Trophoblast cell (in vitro differentiated cells and primary cell): ENCODE measurements around the gene ADD2.

ENCODE experiments used
- DNase-seq, 2 donors: peaks; one replicate each; pipeline ENCODE4 v3.0.0-alpha.2; 2016
- H2AFZ ChIP-seq: 2 replicates; pipeline ENCODE4 v1.6.1; 2013; ENCODE audit warnings: low read length, moderate library complexity, mild to moderate bottlenecking; ENCODE audit not compliant: insufficient read depth, poor library complexity
- H2AK5ac ChIP-seq: 2 replicates; pipeline ENCODE4 v1.6.1; 2013; ENCODE audit warnings: mild to moderate bottlenecking, low read length
- H2BK120ac ChIP-seq: 2 replicates; pipeline ENCODE4 v1.6.1; 2013; ENCODE audit warnings: low read length, mild to moderate bottlenecking, moderate library complexity; ENCODE audit not compliant: insufficient read depth, poor library complexity
- H2BK12ac ChIP-seq: 2 replicates; pipeline ENCODE4 v1.6.1; 2013; ENCODE audit warnings: mild to moderate bottlenecking, low read length, moderate library complexity
- H2BK5ac ChIP-seq: 2 replicates; pipeline ENCODE4 v1.6.1; 2013; ENCODE audit warnings: low read length, low read depth, moderate library complexity, mild to moderate bottlenecking; ENCODE audit not compliant: poor library complexity
- H3K14ac ChIP-seq: 2 replicates; pipeline ENCODE4 v1.6.1; 2013; ENCODE audit warnings: mild to moderate bottlenecking, low read length
- H3K18ac ChIP-seq: 2 replicates; pipeline ENCODE4 v1.6.1; 2013; ENCODE audit warnings: mild to moderate bottlenecking, low read length
- H3K23ac ChIP-seq: 2 replicates; pipeline ENCODE4 v1.6.1; 2013; ENCODE audit warnings: low read length
- H3K27ac ChIP-seq: 2 replicates; pipeline ENCODE4 v1.5.1; 2013; ENCODE audit warnings: low read depth, mild to moderate bottlenecking, inconsistent platforms, low read length, moderate library complexity
- H3K27me3 ChIP-seq: 2 replicates; pipeline ENCODE4 v1.6.1; 2013; ENCODE audit warnings: inconsistent platforms, mild to moderate bottlenecking, low read length, moderate library complexity; ENCODE audit not compliant: insufficient read depth
- H3K36me3 ChIP-seq, 2 experiments: 1 replicate in 1 of 2; 2 replicates in 1 of 2; pipeline ENCODE4 v1.6.1; 2013; ENCODE audit warnings: low read length in 2 of 2, mild to moderate bottlenecking in 2 of 2, moderate library complexity in 1 of 2; ENCODE audit not compliant: insufficient read depth in 2 of 2, control insufficient read depth in 1 of 2
- H3K4ac ChIP-seq: 2 replicates; pipeline ENCODE4 v1.6.1; 2013; ENCODE audit warnings: low read depth, mild to moderate bottlenecking, low read length, moderate library complexity
- H3K4me1 ChIP-seq, 2 experiments: 1 replicate in 1 of 2; 2 replicates in 1 of 2; pipeline ENCODE4 v1.6.1; 2013; ENCODE audit warnings: low read length in 2 of 2, mild to moderate bottlenecking in 2 of 2, moderate library complexity in 1 of 2; ENCODE audit not compliant: insufficient read depth in 2 of 2, control insufficient read depth in 1 of 2
- H3K4me2 ChIP-seq: 2 replicates; pipeline ENCODE4 v1.6.1; 2013; ENCODE audit warnings: inconsistent platforms, mild to moderate bottlenecking, low read length, moderate library complexity
- H3K4me3 ChIP-seq: 2 replicates; pipeline ENCODE4 v1.5.1; 2013; ENCODE audit warnings: mild to moderate bottlenecking, low read depth, low read length, inconsistent platforms
- H3K79me1 ChIP-seq: one replicate; pipeline ENCODE4 v1.6.1; 2013; ENCODE audit warnings: low read length
- H3K79me2 ChIP-seq: 2 replicates; pipeline ENCODE4 v1.6.1; 2013; ENCODE audit warnings: low read length, mild to moderate bottlenecking; ENCODE audit not compliant: control insufficient read depth, insufficient read depth, poor library complexity
- H3K9ac ChIP-seq: 2 replicates; pipeline ENCODE4 v1.6.1; 2013; ENCODE audit warnings: mild to moderate bottlenecking, low read length
- H3K9me3 ChIP-seq: 2 replicates; pipeline ENCODE4 v1.6.1; 2013; ENCODE audit warnings: low read depth, mild to moderate bottlenecking, control low read depth, inconsistent platforms, low read length; ENCODE audit not compliant: insufficient read depth
- H4K12ac ChIP-seq: 2 replicates; pipeline ENCODE4 v1.6.1; 2013; ENCODE audit warnings: low read depth, mild to moderate bottlenecking, low read length, moderate library complexity
- H4K8ac ChIP-seq: 2 replicates; pipeline ENCODE4 v1.6.1; 2013; ENCODE audit warnings: low read depth, mild to moderate bottlenecking, low read length, moderate library complexity
- H4K91ac ChIP-seq: one replicate; pipeline ENCODE4 v1.6.1; 2013; ENCODE audit warnings: low read depth, mild to moderate bottlenecking, low read length, moderate library complexity
- WGBS: extraction: QIAGEN DNeasy Blood & Tissue Kit; methylation state at CpG from one replicate; pipeline ENCODE4 v1.1.7; 2013; ENCODE audit warnings: missing lambda C conversion rate; ENCODE audit not compliant: insufficient read length, insufficient coverage; ENCODE audit errors: extremely low coverage; 5-methylcytosine and 5-hydroxymethylcytosine counted together

The ADD2 gene

DNA sequence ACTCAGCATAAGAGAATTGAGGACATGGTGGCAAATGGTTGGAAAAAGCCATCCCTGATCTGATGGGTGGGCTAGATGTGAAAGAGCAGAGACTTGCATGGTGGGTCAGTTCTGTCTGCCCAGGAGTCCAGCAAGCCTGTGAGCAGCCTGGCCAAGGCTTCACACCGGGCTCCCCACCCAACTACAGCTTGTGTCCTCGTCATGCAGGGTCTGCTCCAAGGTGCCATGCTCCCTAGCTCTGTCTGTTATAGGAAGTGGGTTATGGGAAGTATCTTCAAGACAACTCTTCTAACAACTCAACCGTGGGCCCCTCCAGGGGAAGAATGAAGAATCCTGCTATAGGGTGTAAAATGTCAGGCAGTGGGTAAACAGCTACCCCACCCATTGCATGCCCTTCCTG lies 97.4 kb downstream of the ADD2 start:
- Histone ChIP-seq H3K18ac (no peak overlapping the region), H2BK12ac (no peak overlapping the region), H3K4me2 (no peak overlapping the region), H4K12ac (no peak overlapping the region), H3K36me3 (no peaks in the 10 kb centered on the region), H2BK120ac (no peak overlapping the region), H3K4me1 (peaks cover 0 to 3% of the 10 kb centered on the region in 2 experiments), H2AK5ac (no peak overlapping the region), H2BK5ac (no peak overlapping the region), H4K91ac (no peak overlapping the region), H2AFZ (no peak overlapping the region), H3K79me1 (no peaks in the 10 kb centered on the region), H3K27ac (no peak overlapping the region), H3K4me3 (no peak overlapping the region), H3K9ac (no peak overlapping the region), H4K8ac (no peak overlapping the region), H3K23ac (no peak overlapping the region), H3K27me3 (no peaks in the 10 kb centered on the region), H3K79me2 (no peaks in the 10 kb centered on the region), H3K4ac (no peak overlapping the region), H3K9me3 (no peaks in the 10 kb centered on the region), H3K14ac (no peak overlapping the region)
- no peak for DNase-seq
- WGBS = no CpG with 5 or more reads among the region's 3 CpGs

DNA sequence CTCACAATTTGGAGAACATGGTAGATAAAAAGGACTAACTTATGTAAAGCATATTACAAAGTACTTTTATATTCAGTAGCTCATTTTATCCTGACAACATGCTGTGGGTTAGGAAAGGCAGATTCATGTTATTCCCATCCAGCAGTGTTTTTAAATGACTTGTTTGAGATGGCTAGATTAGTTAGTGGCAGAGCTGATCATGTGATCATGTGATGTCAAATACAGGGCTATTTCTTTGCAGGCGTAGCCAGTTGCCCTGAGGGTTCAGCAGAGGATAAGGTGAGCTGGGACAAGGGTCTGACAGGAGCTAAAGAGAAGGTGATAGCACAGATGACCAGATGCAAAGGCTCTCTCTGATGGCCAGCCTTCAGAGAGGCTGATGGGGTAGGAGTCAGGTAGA lies 97.8 kb downstream of the ADD2 start:
- Histone ChIP-seq H3K4me3 (no peak overlapping the region), H4K8ac (no peak overlapping the region), H2BK5ac (no peak overlapping the region), H3K14ac (no peak overlapping the region), H3K23ac (no peak overlapping the region), H3K4ac (no peak overlapping the region), H4K12ac (no peak overlapping the region), H3K27ac (no peak overlapping the region), H2AK5ac (no peak overlapping the region), H2AFZ (no peak overlapping the region), H2BK12ac (no peak overlapping the region), H3K79me1 (no peaks in the 10 kb centered on the region), H3K79me2 (no peaks in the 10 kb centered on the region), H2BK120ac (no peak overlapping the region), H3K9ac (no peak overlapping the region), H3K4me1 (peaks cover 0 to 3% of the 10 kb centered on the region in 2 experiments), H3K9me3 (no peaks in the 10 kb centered on the region), H3K18ac (no peak overlapping the region), H3K36me3 (no peaks in the 10 kb centered on the region), H4K91ac (no peak overlapping the region), H3K4me2 (no peak overlapping the region), H3K27me3 (no peaks in the 10 kb centered on the region)
- no CpG with 5 or more reads among the region's 1 CpG for WGBS
- no peak for DNase-seq

DNA sequence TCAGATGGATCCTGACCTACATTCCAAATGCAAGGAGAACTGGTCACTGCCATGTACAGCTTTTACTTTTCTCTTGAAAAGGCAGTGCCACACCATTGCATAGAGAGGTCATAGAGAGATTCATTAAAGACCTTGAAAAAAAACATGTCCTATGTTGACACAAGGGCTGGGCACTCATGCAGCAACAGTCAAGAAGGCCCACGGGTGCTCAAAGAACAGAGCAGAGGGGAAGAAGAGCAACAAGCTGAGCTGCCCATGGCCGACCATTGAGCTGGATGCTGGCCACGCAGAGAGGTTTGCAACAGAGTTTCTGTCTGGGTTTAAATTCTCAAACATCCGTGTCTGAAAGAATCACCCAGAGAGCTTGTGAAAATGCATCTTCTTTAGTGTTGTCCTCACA lies 99.1 kb downstream of the ADD2 start:
- no peaks in the 10 kb centered on the region for H3K79me2 ChIP-seq

DNA sequence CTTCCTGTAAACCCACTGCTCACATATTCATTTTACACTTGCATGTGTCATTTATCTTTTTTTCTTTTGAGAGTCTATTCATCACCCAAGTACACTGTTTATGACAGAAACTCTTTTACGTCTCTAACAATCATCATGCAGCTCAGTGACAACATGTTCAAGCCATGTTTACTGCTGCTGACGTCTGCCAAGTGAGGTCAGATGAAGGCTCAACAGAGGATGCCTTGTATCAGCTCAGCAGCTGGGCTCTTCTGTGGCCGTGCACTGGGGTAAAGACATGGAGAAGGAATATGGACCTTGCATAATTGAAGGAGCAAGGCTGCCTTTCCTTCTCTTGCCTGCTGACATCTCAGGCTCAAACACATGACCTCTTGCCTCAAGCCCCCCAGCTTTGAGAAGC lies 99.6 kb downstream of the ADD2 start:
- no peak overlapping the region for H3K4me2 ChIP-seq
- peaks cover 0 to 3% of the 10 kb centered on the region in 2 experiments for H3K4me1 ChIP-seq
- no peak overlapping the region for H3K4ac ChIP-seq
- no peak overlapping the region for H3K27ac ChIP-seq
- H3K79me1 ChIP-seq = no peaks in the 10 kb centered on the region
- H4K8ac ChIP-seq = no peak overlapping the region
- H3K23ac ChIP-seq = no peak overlapping the region
- H2BK120ac ChIP-seq = no peak overlapping the region
- no peak overlapping the region for H4K91ac ChIP-seq
- no peaks in the 10 kb centered on the region for H3K36me3 ChIP-seq
- H3K9ac ChIP-seq = no peak overlapping the region
- no CpG with 5 or more reads among the region's 3 CpGs for WGBS
- H4K12ac ChIP-seq = no peak overlapping the region
- H3K79me2 ChIP-seq = no peaks in the 10 kb centered on the region
- no peaks in the 10 kb centered on the region for H3K27me3 ChIP-seq
- H2BK12ac ChIP-seq = no peak overlapping the region
- no peaks in the 10 kb centered on the region for H3K9me3 ChIP-seq
- no peak overlapping the region for H2BK5ac ChIP-seq
- no peak overlapping the region for H3K18ac ChIP-seq
- H2AFZ ChIP-seq = no peak overlapping the region
- no peak overlapping the region for H2AK5ac ChIP-seq
- no peak for DNase-seq
- H3K14ac ChIP-seq = no peak overlapping the region
- no peak overlapping the region for H3K4me3 ChIP-seq

More for the DNA sequence above, 99.1 kb downstream of the ADD2 start:
- Histone ChIP-seq H3K4me1 (peaks cover 0 to 3% of the 10 kb centered on the region in 2 experiments), H3K4ac (no peak overlapping the region), H3K18ac (no peak overlapping the region), H2AK5ac (no peak overlapping the region), H2BK120ac (no peak overlapping the region), H3K9me3 (no peaks in the 10 kb centered on the region), H3K36me3 (no peaks in the 10 kb centered on the region), H3K4me3 (no peak overlapping the region), H2AFZ (no peak overlapping the region), H3K27me3 (no peaks in the 10 kb centered on the region), H3K27ac (no peak overlapping the region), H3K23ac (no peak overlapping the region), H3K9ac (no peak overlapping the region), H4K8ac (no peak overlapping the region), H3K14ac (no peak overlapping the region), H4K12ac (no peak overlapping the region), H3K79me1 (no peaks in the 10 kb centered on the region), H3K4me2 (no peak overlapping the region), H2BK12ac (no peak overlapping the region), H2BK5ac (no peak overlapping the region), H4K91ac (no peak overlapping the region)
- WGBS = no CpG with 5 or more reads among the region's 4 CpGs
- no peak for DNase-seq
